ENCODE results near the gene TXNDC12.
A peak's percentile ranks its signal among the peaks of the same experiment; 100 is the strongest.

Gene TXNDC12

DNA sequence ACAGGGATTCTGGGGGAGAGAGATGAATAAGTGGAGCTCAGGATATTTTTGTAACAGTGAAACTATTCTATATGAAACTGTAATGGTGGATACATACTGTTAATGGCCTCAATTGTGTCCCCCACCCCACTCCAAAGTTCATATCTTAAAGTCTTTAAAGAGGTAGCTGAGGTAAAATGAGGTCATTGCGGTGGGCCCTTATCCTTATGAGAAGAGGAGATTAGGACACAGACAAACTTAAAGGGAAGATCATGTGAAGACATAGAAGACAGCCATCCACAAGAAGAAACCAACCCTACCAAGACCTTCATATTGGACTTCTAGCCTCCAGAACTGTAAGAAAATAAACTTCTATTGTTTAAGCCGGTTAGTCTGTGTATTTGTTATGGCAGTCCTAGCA, 9.8 kb downstream of the TXNDC12 start:
- H3K4me3 ChIP-seq (ENCODE audit: low read depth, low read length) = no peak overlapping the region
- no peak for DNase-seq (ENCODE audit: low read depth)
- TF ChIP-seq, protein P1, sequence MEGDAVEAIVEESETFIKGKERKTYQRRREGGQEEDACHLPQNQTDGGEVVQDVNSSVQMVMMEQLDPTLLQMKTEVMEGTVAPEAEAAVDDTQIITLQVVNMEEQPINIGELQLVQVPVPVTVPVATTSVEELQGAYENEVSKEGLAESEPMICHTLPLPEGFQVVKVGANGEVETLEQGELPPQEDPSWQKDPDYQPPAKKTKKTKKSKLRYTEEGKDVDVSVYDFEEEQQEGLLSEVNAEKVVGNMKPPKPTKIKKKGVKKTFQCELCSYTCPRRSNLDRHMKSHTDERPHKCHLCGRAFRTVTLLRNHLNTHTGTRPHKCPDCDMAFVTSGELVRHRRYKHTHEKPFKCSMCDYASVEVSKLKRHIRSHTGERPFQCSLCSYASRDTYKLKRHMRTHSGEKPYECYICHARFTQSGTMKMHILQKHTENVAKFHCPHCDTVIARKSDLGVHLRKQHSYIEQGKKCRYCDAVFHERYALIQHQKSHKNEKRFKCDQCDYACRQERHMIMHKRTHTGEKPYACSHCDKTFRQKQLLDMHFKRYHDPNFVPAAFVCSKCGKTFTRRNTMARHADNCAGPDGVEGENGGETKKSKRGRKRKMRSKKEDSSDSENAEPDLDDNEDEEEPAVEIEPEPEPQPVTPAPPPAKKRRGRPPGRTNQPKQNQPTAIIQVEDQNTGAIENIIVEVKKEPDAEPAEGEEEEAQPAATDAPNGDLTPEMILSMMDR (IDR thresholded peaks at IDR 0.05; ENCODE audit: low read depth, low read length, missing control alignments) = no peak

DNA sequence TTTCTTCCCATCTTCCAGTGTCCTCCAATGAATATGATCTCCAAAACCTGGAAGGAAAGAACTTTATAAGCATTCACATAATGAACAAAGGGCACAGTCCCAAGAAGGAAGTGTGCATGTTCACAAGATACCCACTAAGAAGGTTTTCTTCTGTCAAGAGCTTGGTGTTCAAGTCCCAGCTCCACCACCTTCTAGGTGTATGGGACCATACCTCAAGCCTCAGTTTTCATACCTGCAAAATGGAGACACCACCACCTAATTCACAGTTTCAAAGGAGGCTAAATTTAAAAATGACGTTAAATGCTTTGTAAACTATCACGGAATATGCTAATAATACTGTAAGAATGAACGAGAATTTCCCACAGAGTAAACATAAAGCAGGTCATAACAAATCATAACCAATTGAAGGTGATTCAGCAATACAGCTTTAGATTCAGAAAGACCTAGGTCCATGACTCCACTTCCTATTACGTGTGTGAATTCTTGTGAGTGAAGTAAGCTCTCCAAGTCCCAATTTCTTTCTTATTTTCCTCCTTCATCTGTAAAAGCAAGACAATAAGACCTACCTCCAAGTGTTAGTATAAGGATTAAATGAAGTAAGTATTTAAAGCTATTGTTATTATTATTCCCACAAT, 13.3 kb downstream of the TXNDC12 start:
- no peak for DNase-seq (ENCODE audit: low read depth)
- no peak overlapping the region for H3K4me3 ChIP-seq (ENCODE audit: low read depth, low read length)
- TF ChIP-seq, protein P1 (IDR thresholded peaks at IDR 0.05; ENCODE audit: low read depth, low read length, missing control alignments) = no peak

DNA sequence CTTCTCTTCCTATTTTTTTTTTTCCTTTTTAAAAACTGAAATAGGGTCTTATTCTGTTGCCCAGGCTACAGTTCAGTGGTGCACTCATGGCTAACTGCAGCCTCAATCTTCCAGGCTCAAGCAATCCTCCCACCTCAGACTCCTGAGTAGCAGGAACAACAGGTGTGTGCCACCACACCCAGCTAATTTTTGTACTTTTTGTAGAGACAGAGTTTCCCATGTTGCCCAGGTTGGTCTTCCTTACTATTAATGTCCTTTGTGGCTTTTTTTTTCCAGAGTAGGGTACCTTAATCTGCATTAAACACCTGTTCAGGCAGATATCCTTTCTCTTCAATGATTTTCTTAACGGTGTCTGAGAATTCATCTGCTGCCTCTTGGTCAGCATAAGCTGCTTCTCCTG, 17.1 kb downstream of the TXNDC12 start:
- TF ChIP-seq, protein P1 (IDR thresholded peaks at IDR 0.05; ENCODE audit: low read depth, low read length, missing control alignments) = no peak
- no peak for DNase-seq (ENCODE audit: low read depth)
- H3K4me3 ChIP-seq (ENCODE audit: low read depth, low read length) = no peak overlapping the region

DNA sequence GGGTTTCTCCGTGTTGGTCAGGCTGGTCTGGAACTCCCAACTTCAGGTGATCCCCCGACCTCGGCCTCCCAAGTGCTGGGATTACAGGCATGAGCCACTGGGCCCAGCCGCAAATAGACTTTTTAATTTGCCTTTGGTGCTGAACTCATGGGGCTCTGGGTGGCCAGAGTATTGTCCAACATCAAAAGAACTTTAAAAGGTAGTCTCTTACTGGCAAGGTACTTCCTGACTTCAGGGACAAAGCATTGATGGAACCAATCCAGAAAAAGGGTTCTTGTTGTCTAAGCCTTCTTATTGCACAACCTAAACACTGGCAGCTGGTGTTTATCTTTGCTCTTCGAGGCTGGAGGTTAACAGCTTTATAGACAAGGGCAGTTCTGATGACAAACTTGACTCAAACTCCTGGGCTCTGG, 17.6 kb downstream of the TXNDC12 start:
- no peak overlapping the region for H3K4me3 ChIP-seq (ENCODE audit: low read depth, low read length)
- TF ChIP-seq, protein P1 (IDR thresholded peaks at IDR 0.05; ENCODE audit: low read depth, low read length, missing control alignments) = no peak
- DNase-seq (ENCODE audit: low read depth) = no peak

DNA sequence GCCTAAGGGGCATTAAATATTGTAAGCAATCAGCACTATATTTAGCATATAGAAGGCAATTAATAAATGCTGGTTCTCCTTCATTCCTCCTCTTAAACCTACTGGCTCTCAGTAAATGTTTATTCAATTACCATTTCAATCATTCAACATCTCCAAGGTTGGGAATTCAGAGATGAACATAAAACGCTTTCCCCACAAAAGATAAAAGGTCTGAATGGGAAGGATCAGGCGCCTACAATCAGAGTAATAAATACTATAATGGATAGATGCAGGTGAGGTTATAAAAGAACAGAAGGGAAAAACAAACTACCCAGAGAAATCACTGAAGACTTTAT, 21.0 kb downstream of the TXNDC12 start:
- no peak overlapping the region; the same call in 1 of the 2 replicates for H3K4me3 ChIP-seq (ENCODE audit: low read depth, low read length)
- TF ChIP-seq, protein P1 (IDR thresholded peaks at IDR 0.05; ENCODE audit: low read depth, low read length, missing control alignments) = no peak
- DNase-seq (ENCODE audit: low read depth) = no peak

DNA sequence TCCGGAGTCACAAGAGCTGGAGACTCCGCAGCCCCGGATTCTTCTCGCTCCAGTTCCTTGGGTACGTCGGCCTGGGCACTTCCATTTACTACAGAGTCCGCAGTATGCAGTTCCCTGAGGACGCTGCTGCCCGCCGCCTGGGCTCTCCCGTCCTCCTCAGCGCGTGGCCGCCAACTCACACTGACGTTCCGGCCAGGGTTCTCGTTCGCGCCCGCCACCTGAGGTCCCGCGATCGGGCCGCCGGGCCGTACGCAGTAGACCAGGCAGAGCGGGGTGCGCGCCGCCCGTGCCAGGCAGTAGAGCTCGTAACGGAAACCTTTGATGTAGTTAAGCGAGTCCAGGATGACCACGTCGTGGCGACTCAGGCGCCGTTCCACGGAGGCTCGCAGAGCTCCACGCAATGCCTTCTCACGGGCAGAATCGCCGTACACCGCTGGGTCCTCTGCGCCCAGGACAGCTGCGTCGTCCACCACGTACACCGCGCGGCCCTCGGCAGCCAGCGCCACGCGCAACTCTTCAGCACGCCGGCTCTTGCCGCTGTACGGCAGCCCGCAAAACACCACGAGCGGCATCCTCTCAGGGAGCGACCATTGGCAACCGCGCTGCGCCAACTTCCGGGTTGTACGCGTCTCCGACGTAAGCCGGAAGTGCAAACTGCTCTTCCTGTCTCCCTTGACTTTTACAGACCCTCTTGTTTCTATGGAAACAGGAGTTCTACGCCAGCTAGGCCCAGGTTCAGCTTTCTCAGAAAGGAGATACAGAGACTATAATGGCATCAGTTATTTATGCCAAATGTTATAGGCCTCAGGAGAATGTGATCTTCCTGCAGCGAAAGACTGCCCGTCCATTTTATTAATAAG, 21.6 kb downstream of the TXNDC12 start, which contains the start of gene KTI12:
KTI12 (minus strand) TSS at position 621 of the 860 bp plus-strand sequence; CDS start at position 572, 49 bp downstream.
- peak within 1 kb of the TSS; percentile 74 for H3K4me3 ChIP-seq (ENCODE audit: low read depth, low read length)
- peak; percentile 87 for DNase-seq (ENCODE audit: low read depth)
- TF ChIP-seq, protein P1 (IDR thresholded peaks at IDR 0.05; ENCODE audit: low read depth, low read length, missing control alignments) = no peak
